Measurements from ENCODE around the gene NHSL1. TPM values are rescaled to one million over a fixed set of nuclear protein-coding genes. Genes with fewer than 3 reads are reported as not detected.

Gene NHSL1
- total RNA-seq, 1 experiment from 2014 or later, result 41.9 TPM

DNA sequence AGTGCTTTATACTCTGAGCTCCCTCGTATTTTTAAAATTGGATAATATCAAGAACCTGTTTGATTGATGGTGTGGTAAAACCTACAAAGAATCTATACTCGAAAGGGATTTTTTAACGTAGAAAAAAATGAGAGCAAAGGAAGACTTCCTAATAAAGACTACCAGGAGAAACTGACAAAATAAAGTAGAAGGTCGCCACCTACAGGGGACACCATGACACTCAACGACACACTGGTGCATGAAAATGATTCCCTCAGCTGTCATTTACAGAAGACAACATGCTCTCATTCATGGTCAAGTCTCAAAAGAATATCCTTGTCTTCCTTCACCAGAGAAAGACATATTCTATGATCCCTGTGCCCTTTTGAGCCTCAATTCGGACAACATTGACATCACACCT lies 10.1 kb upstream of the NHSL1 start:
- BruUV-seq (replicated peaks), result no TSS peak
- Histone ChIP-seq H3K27me3 (replicated peaks; ENCODE audit: control insufficient read depth, insufficient read depth, low read length) (no peaks in the 10 kb centered on the region), H3K36me3 (ENCODE audit: control insufficient read depth, insufficient read depth, low read length) (no peaks in the 10 kb centered on the region), H3K4me1 (peaks cover 50% of the 10 kb centered on the region), H3K4me3 (ENCODE audit: low read depth, low read length) (no peak overlapping the region), H3K9me3 (no peaks in the 10 kb centered on the region)
- DNase-seq, result peak; percentile 47 to 64
- peaks cover 27% of the 10 kb centered on the region for H3K4me1 Mint-ChIP-seq (ENCODE audit: low read depth, unreplicated experiment)
- intact Hi-C loops (cut with micrococcal nuclease; ENCODE audit: unreplicated experiment), result loop anchor here (1.0 to 5.0 kb wide), 3 partner anchors 80 to 393 kb away; no protein-coding TSS in a partner anchor
- no peak overlapping the region for H3K4me3 Mint-ChIP-seq (ENCODE audit: unreplicated experiment)
- no peaks in the 10 kb centered on the region for H3K27me3 Mint-ChIP-seq (ENCODE audit: insufficient read depth, unreplicated experiment)
- H3K27ac Mint-ChIP-seq (ENCODE audit: unreplicated experiment), result no peak overlapping the region
- CTCF ChIA-PET, result interaction anchor here (0.6 to 1.4 kb wide), 2 partner anchors 44 to 67 kb away, joined by 3 to 4 read pairs; no protein-coding TSS in a partner anchor
- POLR2A ChIA-PET, result no interaction called here
- peaks cover 1% of the 10 kb centered on the region for H3K36me3 Mint-ChIP-seq (ENCODE audit: insufficient read depth, unreplicated experiment)
- H3K9me3 Mint-ChIP-seq (ENCODE audit: unreplicated experiment), result no peaks in the 10 kb centered on the region
- TF ChIP-seq, protein P1, sequence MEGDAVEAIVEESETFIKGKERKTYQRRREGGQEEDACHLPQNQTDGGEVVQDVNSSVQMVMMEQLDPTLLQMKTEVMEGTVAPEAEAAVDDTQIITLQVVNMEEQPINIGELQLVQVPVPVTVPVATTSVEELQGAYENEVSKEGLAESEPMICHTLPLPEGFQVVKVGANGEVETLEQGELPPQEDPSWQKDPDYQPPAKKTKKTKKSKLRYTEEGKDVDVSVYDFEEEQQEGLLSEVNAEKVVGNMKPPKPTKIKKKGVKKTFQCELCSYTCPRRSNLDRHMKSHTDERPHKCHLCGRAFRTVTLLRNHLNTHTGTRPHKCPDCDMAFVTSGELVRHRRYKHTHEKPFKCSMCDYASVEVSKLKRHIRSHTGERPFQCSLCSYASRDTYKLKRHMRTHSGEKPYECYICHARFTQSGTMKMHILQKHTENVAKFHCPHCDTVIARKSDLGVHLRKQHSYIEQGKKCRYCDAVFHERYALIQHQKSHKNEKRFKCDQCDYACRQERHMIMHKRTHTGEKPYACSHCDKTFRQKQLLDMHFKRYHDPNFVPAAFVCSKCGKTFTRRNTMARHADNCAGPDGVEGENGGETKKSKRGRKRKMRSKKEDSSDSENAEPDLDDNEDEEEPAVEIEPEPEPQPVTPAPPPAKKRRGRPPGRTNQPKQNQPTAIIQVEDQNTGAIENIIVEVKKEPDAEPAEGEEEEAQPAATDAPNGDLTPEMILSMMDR (IDR thresholded peaks at IDR 0.05; ENCODE audit: insufficient read depth in 1 of 2, low read depth in 1 of 2, low read length in 1 of 2, severe bottlenecking in 1 of 2, unreplicated experiment in 1 of 2), result peak; percentile 41 to 61

DNA sequence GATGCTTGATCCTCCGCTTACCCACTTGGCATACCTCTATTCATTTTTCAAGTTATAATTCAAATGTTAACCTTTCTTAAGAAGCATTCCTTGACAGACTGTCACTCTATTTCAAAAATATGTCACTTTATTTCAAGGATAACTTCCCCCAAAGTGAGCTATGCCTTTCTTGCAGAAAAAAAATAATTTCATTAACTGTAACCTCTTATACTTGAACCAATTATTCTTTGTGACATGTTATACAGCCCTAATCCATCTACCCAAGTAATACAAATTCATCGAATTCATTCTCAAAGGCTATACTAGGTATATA lies 9.3 kb upstream of the NHSL1 start:
- H3K27ac Mint-ChIP-seq (ENCODE audit: unreplicated experiment), result peak overlapping the region; percentile 52
- TF ChIP-seq, protein P1 (IDR thresholded peaks at IDR 0.05; ENCODE audit: insufficient read depth in 1 of 2, low read depth in 1 of 2, low read length in 1 of 2, severe bottlenecking in 1 of 2, unreplicated experiment in 1 of 2), result no peak
- H3K9me3 ChIP-seq, result no peaks in the 10 kb centered on the region
- H3K4me3 ChIP-seq (ENCODE audit: low read depth, low read length), result no peak overlapping the region
- no peaks in the 10 kb centered on the region for H3K27me3 ChIP-seq (replicated peaks; ENCODE audit: control insufficient read depth, insufficient read depth, low read length)
- H3K9me3 Mint-ChIP-seq (ENCODE audit: unreplicated experiment), result no peaks in the 10 kb centered on the region
- peaks cover 54% of the 10 kb centered on the region for H3K4me1 ChIP-seq
- no peak overlapping the region for H3K4me3 Mint-ChIP-seq (ENCODE audit: unreplicated experiment)
- DNase-seq, result no peak
- H3K4me1 Mint-ChIP-seq (ENCODE audit: low read depth, unreplicated experiment), result peaks cover 35% of the 10 kb centered on the region
- intact Hi-C loops (cut with micrococcal nuclease; ENCODE audit: unreplicated experiment), result loop anchor here (5.0 kb wide), 1 partner anchor 221 kb away; no protein-coding TSS in a partner anchor
- no peaks in the 10 kb centered on the region for H3K36me3 ChIP-seq (ENCODE audit: control insufficient read depth, insufficient read depth, low read length)
- BruUV-seq (replicated peaks), result no TSS peak
- POLR2A ChIA-PET, result no interaction called here
- CTCF ChIA-PET, result interaction anchor here (0.6 to 1.4 kb wide), 3 partner anchors 44 to 67 kb away, joined by 3 to 4 read pairs (median 4); no protein-coding TSS in a partner anchor
- H3K36me3 Mint-ChIP-seq (ENCODE audit: insufficient read depth, unreplicated experiment), result peaks cover 9% of the 10 kb centered on the region
- no peaks in the 10 kb centered on the region for H3K27me3 Mint-ChIP-seq (ENCODE audit: insufficient read depth, unreplicated experiment)

DNA sequence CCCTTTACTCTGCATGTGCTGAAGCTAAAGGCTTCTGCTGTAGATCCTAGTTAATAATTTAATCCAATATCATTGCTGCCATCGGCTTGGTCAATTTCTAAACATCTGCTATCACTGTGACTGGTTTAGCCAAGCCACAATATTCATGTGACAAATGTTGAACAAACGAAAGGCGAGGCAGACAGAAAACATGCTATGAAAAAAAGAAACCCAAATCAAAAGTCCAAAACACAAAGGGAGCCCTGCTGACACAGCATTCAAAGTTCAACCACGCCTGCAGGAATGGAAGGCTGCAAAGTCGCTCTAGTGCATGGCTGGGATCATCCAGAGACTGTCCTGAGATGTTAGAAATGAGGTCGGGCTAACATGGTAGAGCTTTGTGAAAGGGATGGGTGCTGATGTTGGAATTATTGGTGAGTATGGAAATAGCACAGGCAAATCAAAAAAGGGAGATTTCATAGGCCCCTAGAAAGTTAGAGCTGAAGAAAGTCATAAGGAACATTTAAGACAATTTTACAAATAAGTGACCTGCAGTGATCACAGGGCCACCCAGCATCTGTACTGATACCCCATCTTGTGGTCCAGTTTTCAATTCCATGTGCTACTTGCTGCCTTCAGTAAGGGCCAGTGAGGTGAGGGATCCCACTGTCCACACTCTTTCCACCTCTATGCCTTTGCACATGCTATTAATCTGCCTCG lies 8.8 kb upstream of the NHSL1 start:
- H3K9me3 Mint-ChIP-seq (ENCODE audit: unreplicated experiment), result no peaks in the 10 kb centered on the region
- peaks cover 14% of the 10 kb centered on the region for H3K36me3 Mint-ChIP-seq (ENCODE audit: insufficient read depth, unreplicated experiment)
- Histone ChIP-seq H3K27me3 (replicated peaks; ENCODE audit: control insufficient read depth, insufficient read depth, low read length) (no peaks in the 10 kb centered on the region), H3K4me3 (ENCODE audit: low read depth, low read length) (no peak overlapping the region), H3K4me1 (peaks cover 59% of the 10 kb centered on the region), H3K9me3 (no peaks in the 10 kb centered on the region), H3K36me3 (ENCODE audit: control insufficient read depth, insufficient read depth, low read length) (no peaks in the 10 kb centered on the region)
- no peak overlapping the region for H3K4me3 Mint-ChIP-seq (ENCODE audit: unreplicated experiment)
- ChIA-PET CTCF (interaction anchor here (0.7 kb wide), 1 partner anchor 49 kb away, joined by 4 read pairs; no protein-coding TSS in a partner anchor), POLR2A (no interaction called here)
- intact Hi-C loops (cut with micrococcal nuclease; ENCODE audit: unreplicated experiment), result loop anchor here (5.0 kb wide), 1 partner anchor 221 kb away; no protein-coding TSS in a partner anchor
- peak overlapping the region; percentile 52 for H3K27ac Mint-ChIP-seq (ENCODE audit: unreplicated experiment)
- BruUV-seq (replicated peaks), result no TSS peak
- TF ChIP-seq, protein P1 (IDR thresholded peaks at IDR 0.05; ENCODE audit: insufficient read depth in 1 of 2, low read depth in 1 of 2, low read length in 1 of 2, severe bottlenecking in 1 of 2, unreplicated experiment in 1 of 2), result no peak
- DNase-seq, result peak in 1 of 2 experiments; percentile 22
- H3K27me3 Mint-ChIP-seq (ENCODE audit: insufficient read depth, unreplicated experiment), result no peaks in the 10 kb centered on the region
- H3K4me1 Mint-ChIP-seq (ENCODE audit: low read depth, unreplicated experiment), result peaks cover 40% of the 10 kb centered on the region
